AG09319 (cell line): Measurements from ENCODE around the gene PJVK.

Experiments
- DNase-seq: peaks from one replicate; pipeline ENCODE4 v3.0.0-alpha.2; 2010; ENCODE audit warnings: low read depth; ENCODE audit errors: extremely low read depth
- TF ChIP-seq, protein P1 (sequence below): IDR thresholded peaks from 2 replicates; pipeline ENCODE4 v1.5.1; 2011; ENCODE audit warnings: low read depth, mild to moderate bottlenecking, inconsistent platforms, low read length, moderate library complexity

PJVK gene

DNA sequence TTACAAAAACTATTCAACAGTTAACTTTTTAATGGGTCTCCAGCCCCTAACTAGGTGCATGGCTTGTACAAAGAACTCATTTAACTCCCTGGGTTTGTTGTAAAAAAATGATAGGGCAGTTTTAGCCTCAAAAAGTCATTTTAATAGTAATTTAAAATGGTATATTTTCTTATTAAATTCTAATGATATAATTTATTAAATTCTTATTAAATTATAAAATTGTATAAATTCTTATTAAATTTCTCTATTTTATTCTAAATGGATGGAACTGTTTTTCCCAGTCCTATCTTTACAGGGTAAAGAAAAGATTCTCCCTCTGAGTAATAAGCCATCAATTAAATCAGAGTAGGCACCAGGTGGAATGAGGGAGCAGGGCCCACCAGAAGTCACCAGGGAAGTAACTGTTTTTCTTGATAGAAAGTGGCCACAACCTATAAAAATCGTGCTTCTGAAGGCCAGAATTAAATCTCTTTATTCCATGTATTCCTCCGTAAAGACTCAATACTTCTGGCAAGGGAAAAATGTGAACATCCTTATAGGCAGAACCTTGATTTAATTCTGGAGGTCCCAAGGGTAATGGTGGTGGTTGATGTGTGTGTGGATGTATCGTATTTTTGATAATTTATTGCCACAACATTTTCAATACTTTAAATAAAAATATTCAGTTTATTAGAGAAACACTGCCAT is 26.4 kb downstream of the PJVK start:
- TF ChIP-seq, protein P1, sequence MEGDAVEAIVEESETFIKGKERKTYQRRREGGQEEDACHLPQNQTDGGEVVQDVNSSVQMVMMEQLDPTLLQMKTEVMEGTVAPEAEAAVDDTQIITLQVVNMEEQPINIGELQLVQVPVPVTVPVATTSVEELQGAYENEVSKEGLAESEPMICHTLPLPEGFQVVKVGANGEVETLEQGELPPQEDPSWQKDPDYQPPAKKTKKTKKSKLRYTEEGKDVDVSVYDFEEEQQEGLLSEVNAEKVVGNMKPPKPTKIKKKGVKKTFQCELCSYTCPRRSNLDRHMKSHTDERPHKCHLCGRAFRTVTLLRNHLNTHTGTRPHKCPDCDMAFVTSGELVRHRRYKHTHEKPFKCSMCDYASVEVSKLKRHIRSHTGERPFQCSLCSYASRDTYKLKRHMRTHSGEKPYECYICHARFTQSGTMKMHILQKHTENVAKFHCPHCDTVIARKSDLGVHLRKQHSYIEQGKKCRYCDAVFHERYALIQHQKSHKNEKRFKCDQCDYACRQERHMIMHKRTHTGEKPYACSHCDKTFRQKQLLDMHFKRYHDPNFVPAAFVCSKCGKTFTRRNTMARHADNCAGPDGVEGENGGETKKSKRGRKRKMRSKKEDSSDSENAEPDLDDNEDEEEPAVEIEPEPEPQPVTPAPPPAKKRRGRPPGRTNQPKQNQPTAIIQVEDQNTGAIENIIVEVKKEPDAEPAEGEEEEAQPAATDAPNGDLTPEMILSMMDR, result no peak
- DNase-seq, result no peak

DNA sequence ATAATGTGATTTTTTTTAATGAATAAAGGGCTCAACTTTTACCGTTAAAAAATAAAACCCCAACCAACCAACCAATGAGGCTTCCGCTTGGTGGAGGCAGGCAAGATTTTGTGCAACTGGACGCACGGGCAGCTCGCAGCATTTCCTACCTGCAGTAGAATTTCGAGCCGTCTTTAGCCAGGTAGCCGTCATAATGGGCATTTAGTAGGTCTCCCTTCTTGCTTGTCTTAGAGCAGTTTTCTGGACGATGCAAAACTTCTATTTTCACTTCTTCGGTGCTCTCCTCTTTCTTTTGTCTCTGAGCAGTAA is 26.9 kb downstream of the PJVK start:
- DNase-seq, result no peak
- TF ChIP-seq, protein P1, result no peak

DNA sequence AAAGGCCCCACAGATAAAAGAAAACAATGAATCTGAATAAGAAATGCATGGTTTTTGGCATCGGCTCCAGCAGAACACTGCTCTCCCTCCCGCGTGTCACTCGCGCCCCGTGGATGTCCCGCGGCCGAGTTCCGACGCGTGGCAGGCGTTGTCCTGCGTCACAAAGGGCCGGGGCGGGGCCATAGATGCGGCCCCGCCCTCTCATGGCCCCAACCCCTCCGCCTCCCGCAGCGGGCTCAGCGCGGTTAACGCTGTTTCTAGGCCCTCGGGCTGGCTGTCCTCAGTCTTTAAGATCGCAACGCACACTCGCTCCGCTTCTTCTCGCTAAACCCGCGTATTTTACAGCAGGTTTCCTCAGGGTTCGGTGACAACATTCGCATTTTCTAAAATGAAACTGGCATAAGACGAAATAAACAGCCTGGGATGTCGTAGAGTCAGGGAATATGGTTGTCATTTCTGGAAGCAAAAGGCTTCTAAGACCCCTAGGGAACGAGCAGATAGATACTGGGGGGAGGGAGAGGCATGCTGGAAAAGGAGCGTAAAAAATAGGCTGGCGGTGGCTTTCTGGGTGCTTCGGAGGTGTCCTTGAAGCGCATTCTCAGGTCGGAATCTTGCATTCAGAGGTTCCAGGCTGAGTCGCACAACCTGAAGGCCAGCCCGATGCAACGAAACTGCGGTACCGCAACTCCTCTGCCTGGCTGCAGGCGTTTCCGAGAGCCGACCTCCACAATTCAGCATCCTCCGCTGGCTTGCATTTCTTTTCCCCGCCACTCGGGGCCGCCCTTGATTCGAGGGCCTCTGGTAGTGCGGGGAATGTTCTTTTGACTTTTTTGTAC is 27.5 kb downstream of the PJVK start, which contains the start of gene FKBP7:
Gene FKBP7 (minus strand): TSS at position 162 of the 836 bp plus-strand sequence. CDS start 101 bp downstream, at position 61.
- DNase-seq, result peak; percentile 41
- TF ChIP-seq, protein P1, result peak; percentile 58

DNA sequence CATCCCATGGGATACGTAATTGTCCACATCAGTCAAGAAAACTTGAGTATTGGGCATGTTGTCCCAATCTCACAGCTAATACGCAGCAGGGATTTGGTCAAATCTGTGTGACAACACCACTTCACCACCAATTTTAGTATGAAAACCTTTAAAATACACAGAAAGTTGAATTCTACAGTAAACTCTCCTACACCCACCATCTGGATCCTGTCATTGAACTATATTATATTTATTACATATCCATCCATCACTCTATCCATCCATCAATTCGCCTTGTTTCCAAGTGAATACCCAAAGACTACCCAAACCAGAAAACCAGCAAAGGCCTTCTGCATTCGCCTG is 28.1 kb downstream of the PJVK start:
- TF ChIP-seq, protein P1, result no peak
- no peak for DNase-seq

DNA sequence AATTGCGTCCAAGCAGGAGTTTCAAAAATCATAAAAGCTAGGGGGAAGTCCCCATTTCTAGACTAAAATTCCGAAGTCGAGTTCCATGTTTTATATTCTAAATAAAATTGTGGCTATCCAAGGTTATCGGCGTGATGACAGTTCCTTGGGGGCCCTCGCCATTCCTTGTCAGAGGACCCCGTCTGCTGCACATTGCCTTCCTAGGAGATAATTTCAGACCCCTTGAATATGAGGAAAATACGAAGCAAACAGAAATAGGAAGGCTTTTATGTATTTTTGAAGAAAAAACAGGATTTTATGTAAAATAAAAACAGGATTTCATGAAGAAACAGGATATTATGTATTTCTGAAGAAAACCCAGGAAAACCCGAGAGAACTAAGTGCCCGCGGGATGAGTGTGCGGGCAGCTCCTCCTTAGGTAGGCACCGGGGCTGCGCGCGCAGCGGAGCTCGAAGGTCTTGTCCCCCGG is 28.6 kb downstream of the PJVK start:
- no peak for DNase-seq
- TF ChIP-seq, protein P1, result no peak

DNA sequence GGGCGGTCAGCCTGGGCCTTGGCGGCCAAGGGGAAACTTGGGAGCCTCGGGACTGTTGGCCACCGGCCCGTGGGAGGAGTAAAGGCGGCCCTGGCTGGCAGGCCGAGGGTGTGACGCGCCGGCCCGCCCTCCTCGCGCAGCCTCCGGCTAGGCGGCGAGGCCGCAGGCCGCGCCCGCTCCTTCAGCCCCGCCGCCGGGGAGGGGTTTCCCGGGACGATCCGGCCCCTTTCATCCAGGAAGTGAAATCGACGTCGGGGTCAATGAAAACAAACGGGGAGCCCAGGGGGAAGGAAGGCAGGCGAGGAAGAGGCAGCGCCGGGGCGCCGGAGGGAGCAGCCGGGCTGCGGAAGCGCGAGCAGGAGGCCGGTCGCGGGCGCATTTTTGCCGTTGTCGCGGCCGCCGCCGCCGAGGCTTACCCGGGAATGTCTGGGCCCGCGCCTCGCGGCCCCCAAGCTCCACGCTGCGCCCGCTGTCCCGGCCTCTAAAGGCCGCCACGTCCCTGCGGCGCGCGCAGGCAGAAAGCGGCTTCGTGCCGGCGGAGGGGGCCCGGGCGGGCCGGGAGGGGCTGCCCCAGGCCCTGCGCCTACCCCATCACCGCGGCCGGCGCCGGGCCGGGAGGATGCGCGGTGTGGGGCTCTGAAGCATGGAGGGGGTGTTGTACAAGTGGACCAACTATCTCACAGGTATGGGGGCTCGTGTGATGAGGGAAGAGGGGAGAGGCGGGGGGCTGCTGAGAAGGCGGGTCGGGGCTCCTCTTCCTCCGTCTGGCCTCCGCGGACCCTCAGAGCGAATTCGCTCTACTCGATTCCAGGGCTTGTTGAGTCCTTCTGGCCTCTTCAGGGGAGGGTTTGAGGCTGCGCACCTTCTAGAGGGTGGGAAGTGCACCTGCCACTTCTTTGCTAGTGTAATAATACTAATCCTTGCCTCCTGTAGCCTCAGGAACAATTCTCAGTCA is 29.3 kb downstream of the PJVK start, which contains the start of gene PLEKHA3:
Gene PLEKHA3 (plus strand): TSS at position 231 of the 955 bp plus-strand sequence. CDS start 413 bp downstream, at position 644.
- TF ChIP-seq, protein P1, result no peak
- DNase-seq, result peak; percentile 90
